Femur (tissue), 1 donor: ENCODE data around the gene C1orf122.

ENCODE experiments used
- DNase-seq: peaks from one replicate; pipeline ENCODE4 v3.0.0-alpha.2; 2017

The C1orf122 gene

GRCh38 chr1:37846647-37847339 is 39.2 kb downstream of the C1orf122 start:
- no peak for DNase-seq

GRCh38 chr1:37849480-37849879 is 41.9 kb downstream of the C1orf122 start:
- no peak for DNase-seq

- no peak for DNase-seq
Observed at GRCh38 chr1:37850352-37850955, 42.9 kb downstream of the C1orf122 start.

GRCh38 chr1:37851262-37851661 is 43.7 kb downstream of the C1orf122 start:
- no peak for DNase-seq

- DNase-seq = no peak
Observed at GRCh38 chr1:37851782-37852210, 44.2 kb downstream of the C1orf122 start.

- DNase-seq = no peak
Observed at GRCh38 chr1:37853157-37853556, 45.6 kb downstream of the C1orf122 start.

- no peak for DNase-seq
Observed at GRCh38 chr1:37854406-37854805, 46.8 kb downstream of the C1orf122 start.
